GM15510 (cell line): Measurements from ENCODE around the gene COQ8A.

Source experiments
- POLR2A ChIP-seq: IDR thresholded peaks from 3 replicates; pipeline ENCODE4 v1.6.1; 2011; ENCODE audit warnings: borderline replicate concordance; ENCODE audit not compliant: insufficient read length; ENCODE audit errors: extremely low read depth

Gene COQ8A

DNA sequence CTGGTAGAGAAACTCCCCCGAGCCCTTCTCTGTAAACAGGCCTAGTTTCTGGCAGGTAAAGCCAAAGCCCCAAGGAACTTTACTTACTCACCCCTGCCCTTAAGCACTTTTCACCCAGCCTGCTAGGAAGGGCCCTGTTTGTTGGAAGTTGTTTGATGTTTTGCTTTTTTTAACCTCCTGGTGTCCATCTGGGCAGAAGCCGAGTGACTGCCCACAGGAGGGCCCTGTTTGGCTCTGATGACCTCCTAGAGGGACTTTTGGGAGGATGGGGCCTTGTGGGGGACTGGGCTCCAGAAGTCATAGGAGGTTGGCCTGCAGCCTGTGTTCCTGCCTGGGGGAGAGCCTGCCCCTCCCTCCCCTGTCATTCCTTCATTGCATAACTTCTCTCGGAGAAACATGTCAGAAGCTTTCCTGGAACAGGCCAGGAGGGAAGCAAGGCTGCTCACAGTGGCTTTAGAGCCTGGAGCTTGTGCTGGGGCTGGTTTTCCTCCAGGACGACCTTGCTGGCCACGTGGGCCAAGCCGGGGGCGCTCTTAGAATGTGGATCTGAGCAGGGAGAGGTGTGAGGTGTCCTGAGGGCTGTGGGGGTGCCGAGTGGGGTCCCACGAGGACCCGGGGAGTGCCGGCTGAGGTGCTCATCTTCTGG, 33.9 kb downstream of the COQ8A start:
- no peak for TF ChIP-seq POLR2A

DNA sequence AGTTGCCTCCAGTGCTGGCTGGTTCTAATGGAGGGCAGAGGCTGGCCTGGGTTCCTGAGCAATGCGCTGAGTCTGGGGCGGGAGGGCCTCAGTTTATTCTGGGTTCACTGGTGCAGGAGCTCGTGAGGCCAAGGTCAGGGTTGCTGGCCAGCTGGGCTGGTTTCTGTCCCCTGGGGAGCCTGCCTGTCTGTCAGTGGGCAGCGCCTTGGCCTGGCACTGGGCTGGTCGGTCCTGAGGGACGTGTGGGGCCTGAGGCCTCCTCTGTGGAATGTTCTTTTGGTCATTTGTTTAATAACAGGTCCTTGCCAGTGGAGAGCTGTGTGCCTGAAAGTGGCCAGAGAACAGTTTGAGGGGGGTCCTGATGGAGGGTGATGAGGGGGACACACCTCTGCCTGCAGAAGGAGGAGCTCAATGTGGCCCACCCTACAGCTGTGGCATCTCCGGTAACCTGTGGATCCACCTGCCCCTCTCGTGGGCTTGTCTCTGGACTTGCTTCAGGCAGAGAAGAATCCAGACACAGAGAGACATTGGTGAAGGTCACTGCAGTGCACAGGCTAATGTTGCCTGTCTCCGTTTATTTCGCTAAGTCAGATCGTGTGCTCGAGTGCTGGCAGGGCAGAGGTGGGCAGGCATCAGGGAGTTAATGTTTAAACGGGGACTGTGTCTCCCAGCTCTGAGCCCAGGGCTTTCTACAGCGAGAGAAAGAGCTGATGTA, 34.6 kb downstream of the COQ8A start:
- no peak for TF ChIP-seq POLR2A

GRCh38 chr1:226975259-226976250, 35.5 kb downstream of the COQ8A start:
- TF ChIP-seq POLR2A: no peak

DNA sequence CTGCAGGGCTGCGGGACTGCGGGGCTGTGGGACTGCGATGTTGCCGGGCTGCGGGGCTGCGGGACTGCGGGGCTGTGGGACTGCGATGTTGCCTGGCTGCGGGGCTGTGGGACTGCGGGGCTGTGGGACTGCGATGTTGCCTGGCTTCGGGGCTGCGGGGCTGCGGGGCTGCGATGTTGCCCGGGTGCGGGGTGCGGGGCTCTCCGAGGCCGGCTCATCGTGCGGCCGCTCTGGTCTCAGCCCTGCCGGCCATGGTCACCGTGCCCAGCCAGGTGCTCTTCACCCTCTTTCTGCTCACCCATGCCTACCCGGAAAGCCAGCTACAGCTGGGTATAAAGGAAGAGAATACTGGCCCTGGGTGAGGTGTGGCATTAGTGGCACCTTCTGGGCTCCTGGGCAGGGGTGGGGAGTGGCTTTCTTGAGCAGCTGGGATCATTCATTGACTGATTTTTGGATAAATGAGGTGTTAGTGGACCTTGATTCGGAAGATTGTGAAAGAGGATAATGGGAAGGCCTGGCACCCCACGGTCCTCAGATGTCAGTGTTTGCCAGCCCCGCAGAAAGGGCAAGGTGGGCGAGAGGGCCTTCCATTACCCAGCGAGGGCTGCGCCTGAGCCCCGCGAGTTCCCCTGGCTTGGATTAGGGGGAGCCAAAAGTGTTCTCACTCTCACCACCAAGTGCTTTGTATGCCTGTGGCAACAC, 36.3 kb downstream of the COQ8A start:
- TF ChIP-seq POLR2A: no peak

- TF ChIP-seq POLR2A: no peak
These were observed 37.0 kb downstream of the COQ8A start for GRCh38 chr1:226976978-226977642.

GRCh38 chr1:226977643-226978431, 37.7 kb downstream of the COQ8A start:
- no peak for TF ChIP-seq POLR2A

DNA sequence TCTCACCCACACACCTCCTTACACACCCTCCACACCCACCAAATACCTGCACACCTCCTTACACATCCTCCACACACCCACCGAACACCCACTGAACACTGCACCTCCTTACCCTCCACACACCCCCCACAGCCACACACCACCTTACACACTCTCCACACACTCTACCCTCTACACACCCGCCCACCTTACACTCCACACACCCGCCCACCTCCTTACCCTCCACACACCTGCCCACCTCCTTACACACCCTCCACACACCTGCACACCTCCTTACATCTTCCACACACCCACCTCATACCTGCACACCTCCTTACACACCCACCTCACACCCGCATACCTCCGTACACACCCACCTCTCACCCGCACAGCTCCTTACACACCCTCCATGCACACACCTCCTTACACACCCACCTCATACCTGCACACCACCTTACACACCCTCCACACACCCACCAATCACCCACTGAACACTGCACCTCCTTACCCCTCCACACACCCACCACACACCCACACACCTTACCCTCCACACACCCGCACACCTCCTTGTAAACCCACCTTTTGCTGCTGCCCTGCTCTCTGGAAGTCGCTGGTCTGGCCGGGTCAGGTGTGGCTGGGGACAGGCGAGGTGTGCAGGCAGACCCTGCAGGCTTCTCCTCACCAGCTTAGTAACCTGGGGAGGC, 38.5 kb downstream of the COQ8A start:
- TF ChIP-seq POLR2A: no peak

GRCh38 chr1:226979115-226979516, 39.0 kb downstream of the COQ8A start:
- TF ChIP-seq POLR2A: no peak

GRCh38 chr1:226979517-226980121, 39.5 kb downstream of the COQ8A start:
- no peak for TF ChIP-seq POLR2A

- no peak for TF ChIP-seq POLR2A
These were observed 40.0 kb downstream of the COQ8A start for GRCh38 chr1:226980122-226980560.

DNA sequence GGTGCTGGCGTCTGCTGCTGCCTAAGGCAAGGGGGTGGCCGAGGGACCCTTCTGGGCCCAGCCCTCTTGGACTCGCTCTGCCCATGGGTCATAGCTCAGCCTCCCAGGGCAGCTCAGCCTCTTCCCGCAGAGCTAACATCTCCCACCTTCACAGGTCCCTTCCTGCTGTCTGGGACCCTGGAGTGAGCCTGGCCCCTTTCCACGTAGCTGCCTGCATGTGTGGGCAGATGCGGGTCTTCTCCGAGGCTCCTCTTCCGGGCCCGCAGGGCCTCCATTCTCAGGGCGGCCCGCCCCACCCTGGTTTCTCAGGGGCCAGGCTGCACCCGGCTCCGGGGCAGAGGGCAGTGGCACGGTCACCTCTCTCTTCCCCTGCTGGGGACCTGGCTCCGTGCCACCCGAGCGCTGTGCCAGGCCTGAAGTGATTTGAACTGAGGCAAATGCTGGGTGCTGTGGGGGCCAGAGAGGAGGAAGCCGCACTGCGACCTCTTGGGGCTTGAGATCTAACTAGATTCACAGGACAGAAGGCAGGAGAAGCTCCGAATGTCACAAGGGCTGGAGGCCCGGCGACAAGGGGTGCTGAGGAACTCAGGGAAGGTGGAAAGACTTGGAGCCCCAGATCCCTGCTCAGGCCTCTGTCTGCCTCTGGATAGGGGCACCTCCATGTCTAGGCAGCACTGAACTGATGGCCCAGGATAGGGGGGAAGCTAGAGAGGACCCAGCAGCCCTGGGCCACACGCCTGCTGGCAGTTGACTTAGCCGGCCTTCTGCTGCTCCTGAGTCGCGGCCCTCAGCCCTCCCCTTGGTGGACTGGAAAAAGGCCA, 40.7 kb downstream of the COQ8A start:
- no peak for TF ChIP-seq POLR2A

- TF ChIP-seq POLR2A: no peak
These were observed 41.3 kb downstream of the COQ8A start for GRCh38 chr1:226981386-226981817.

GRCh38 chr1:226981838-226982237, 41.7 kb downstream of the COQ8A start:
- TF ChIP-seq POLR2A: no peak
